B cell (primary cell): ENCODE data around the gene ESR1. TPM values are rescaled to one million over a fixed set of nuclear protein-coding genes. Genes with fewer than 3 reads are reported as not detected.

Experiments used
- ATAC-seq: fragments of 200-7000 bp; cut with Tn5 transposase; one replicate; pipeline ENCODE4 v1.10.0; 2021; ENCODE audit warnings: low read depth, mild to moderate bottlenecking, moderate number of reproducible peaks, moderate library complexity
- CTCF ChIA-PET: fragments of 350-600 bp; sonication (Branson Sonifier 250); formaldehyde crosslinking; loops from one replicate; lab custom pipeline; 2021; ENCODE audit warnings: antibody characterized with exemption, inconsistent platforms; lab: Charles Lee
- POLR2A ChIA-PET: fragments of 350-600 bp; sonication (Branson Sonifier 250); formaldehyde crosslinking; loops from one replicate; lab custom pipeline; 2021; ENCODE audit warnings: antibody characterized with exemption; lab: Charles Lee
- DNase-seq: peaks from one replicate; pipeline ENCODE4 v3.0.0; 2013
- H2AFZ ChIP-seq: 2 replicates; pipeline ENCODE4 v1.6.1; 2012; ENCODE audit warnings: mild to moderate bottlenecking, low read depth, low read length; ENCODE audit not compliant: insufficient read depth, poor library complexity, severe bottlenecking
- H3K27ac ChIP-seq, 2 donors: 1 replicate in 1 of 2; 2 replicates in 1 of 2; pipeline ENCODE4 v1.5.1; 2012 to 2013; ENCODE audit warnings: low read length in 2 of 2, mild to moderate bottlenecking in 2 of 2, moderate library complexity in 1 of 2
- H3K27me3 ChIP-seq, 4 experiments: fragments of 200-600 bp in 1 of 4; sonication (generic) in 1 of 4; replicated peaks in 1 of 4; 1 replicate in 2 of 4; 2 replicates in 2 of 4; pipeline versions ENCODE4 v1.6.1 to v1.7.0; 2013 to 2016; ENCODE audit warnings: low read length in 3 of 4, mild to moderate bottlenecking in 2 of 4, mixed read lengths in 1 of 4, moderate library complexity in 1 of 4; ENCODE audit not compliant: insufficient read depth in 4 of 4, control insufficient read depth in 3 of 4; ENCODE audit errors: control extremely low read depth in 1 of 4
- H3K36me3 ChIP-seq, 2 experiments: replicated peaks in 1 of 2; 1 replicate in 1 of 2; 2 replicates in 1 of 2; pipeline versions ENCODE4 v1.6.1 to v1.7.1; 2013; ENCODE audit warnings: low read length in 1 of 2; ENCODE audit not compliant: insufficient read depth in 2 of 2, control insufficient read depth in 1 of 2; ENCODE audit errors: control extremely low read depth in 1 of 2, extremely low read depth in 1 of 2
- H3K4me1 ChIP-seq, 2 donors: fragments of 200-600 bp in 1 of 2; sonication (generic) in 1 of 2; 1 replicate in 1 of 2; 2 replicates in 1 of 2; pipeline versions ENCODE4 v1.5.1 to v1.6.1; 2013 to 2017; ENCODE audit warnings: low read length in 2 of 2; ENCODE audit not compliant: control insufficient read depth in 2 of 2, insufficient read depth in 2 of 2
- H3K4me2 ChIP-seq: replicated peaks from 2 replicates; pipeline ENCODE3; 2012; ENCODE audit warnings: mild to moderate bottlenecking, low read depth, low read length; ENCODE audit not compliant: poor library complexity, severe bottlenecking
- H3K4me3 ChIP-seq, 5 experiments: fragments of 200-600 bp in 1 of 5; sonication (generic) in 1 of 5; 1 replicate in 3 of 5; 2 replicates in 2 of 5; pipeline versions ENCODE4 v1.5.1 to v1.7.0; 2011 to 2016; ENCODE audit warnings: low read length in 4 of 5, mild to moderate bottlenecking in 4 of 5, low read depth in 2 of 5, control low read depth in 1 of 5, moderate library complexity in 1 of 5; ENCODE audit not compliant: insufficient read depth in 1 of 5; ENCODE audit errors: control extremely low read depth in 1 of 5, extremely low read depth in 1 of 5
- H3K79me2 ChIP-seq: fragments of 200-600 bp; sonication (generic); one replicate; pipeline ENCODE4 v1.6.0; 2016; ENCODE audit warnings: low read length; ENCODE audit not compliant: control insufficient read depth, insufficient read depth
- H3K9ac ChIP-seq: fragments of 200-600 bp; sonication (generic); 2 replicates; pipeline ENCODE4 v1.6.1; 2017; ENCODE audit warnings: mild to moderate bottlenecking, low read length, moderate library complexity
- H3K9me3 ChIP-seq, 3 donors: one replicate each; pipeline versions ENCODE4 v1.6.1 to v1.7.1; 2013; ENCODE audit warnings: low read length in 2 of 3; ENCODE audit not compliant: control insufficient read depth in 2 of 3, insufficient read depth in 1 of 3; ENCODE audit errors: control extremely low read depth in 1 of 3
- H4K20me1 ChIP-seq: 2 replicates; pipeline ENCODE4 v1.6.0; 2012; ENCODE audit warnings: mild to moderate bottlenecking, low read length; ENCODE audit not compliant: insufficient read depth, control insufficient read depth, poor library complexity, severe bottlenecking
- H3K27ac Mint-ChIP-seq: one replicate; pipeline ENCODE4 v1.8.0; 2021; ENCODE audit warnings: mixed read lengths
- H3K27me3 Mint-ChIP-seq: one replicate; pipeline ENCODE4 v1.8.0; 2021; ENCODE audit warnings: mixed read lengths
- H3K4me1 Mint-ChIP-seq: one replicate; pipeline ENCODE4 v1.8.0; 2021; ENCODE audit warnings: mixed read lengths
- H3K4me3 Mint-ChIP-seq: one replicate; pipeline ENCODE4 v1.8.0; 2021; ENCODE audit warnings: mixed read lengths
- H3K9me3 Mint-ChIP-seq: one replicate; pipeline ENCODE4 v1.8.0; 2022; ENCODE audit warnings: mixed read lengths; ENCODE audit not compliant: insufficient read depth
- CTCF ChIP-seq: fragments of 200-600 bp; IDR thresholded peaks from one replicate; pipeline ENCODE4 v1.8.0; 2022; ENCODE audit warnings: antibody characterized with exemption, mild to moderate bottlenecking
- EZH2 ChIP-seq: IDR thresholded peaks from 2 replicates; pipeline ENCODE4 v1.6.1; 2012; ENCODE audit warnings: borderline replicate concordance, low read depth, mild to moderate bottlenecking, moderate library complexity, low read length; ENCODE audit not compliant: insufficient read depth, poor library complexity, severe bottlenecking
- WGBS: methylation state at CpG from one replicate; pipeline ENCODE4 v1.1.5; 2013; ENCODE audit warnings: missing lambda C conversion rate; ENCODE audit not compliant: insufficient coverage; 5-methylcytosine and 5-hydroxymethylcytosine counted together
- intact Hi-C: fragments of 100-400 bp; cut with micrococcal nuclease; formaldehyde crosslinking; loops from one replicate; pipeline ENCODE4 v1.10.0; 2022
- polyA plus RNA-seq: library from polyadenylated mRNA; depleted of rRNA; stranded (reverse); fragments of >200 nt; gene quantifications from 2 replicates; pipeline ENCODE4 v1.2.3, GENCODE V29; 2012
- total RNA-seq, 2 donors: library from RNA; stranded (reverse); fragments of 120-200 nt in 1 of 2; gene quantifications; 1 replicate in 1 of 2; 2 replicates in 1 of 2; pipeline versions ENCODE4 v1.2.3 to v1.2.4, GENCODE V29; 2013 to 2022

The ESR1 gene
- total and polyA plus RNA-seq, 2 donors (not counting 1 experiment from before 2014, with no cell fraction given) = 0.46 to 5.9 TPM

GRCh38 chr6:151763938-151764680 is 43.4 kb upstream of the ESR1 start:
- Histone ChIP-seq H4K20me1 (no peaks in the 10 kb centered on the region), H3K4me3 (no peak overlapping the region), H3K36me3 (no peaks in the 10 kb centered on the region), H2AFZ (peak overlapping the region; percentile 18), H3K4me1 (peaks cover 5 to 12% of the 10 kb centered on the region in 2 donors), H3K9me3 (no peaks in the 10 kb centered on the region), H3K79me2 (no peaks in the 10 kb centered on the region), H3K27me3 (no peaks in the 10 kb centered on the region), H3K27ac (no peak overlapping the region), H3K9ac (no peak overlapping the region), H3K4me2 (peak overlapping the region; percentile 31)
- TF ChIP-seq CTCF (peak; percentile 76), EZH2 (no peak)
- peak; percentile 87 for ATAC-seq
- ChIA-PET POLR2A (no interaction called here), CTCF (interaction anchor here (1.0 to 5.1 kb wide), 15 partner anchors 13 to 575 kb away, joined by 3 to 90 read pairs (median 7); no protein-coding TSS in a partner anchor)
- Mint-ChIP-seq H3K27me3 (no peaks in the 10 kb centered on the region), H3K4me3 (peak overlapping the region; percentile 77), H3K27ac (peak overlapping the region; percentile 12), H3K4me1 (peaks cover 22% of the 10 kb centered on the region), H3K9me3 (no peaks in the 10 kb centered on the region)
- 43% methylated on average over 14 of the region's 20 CpGs for WGBS
- intact Hi-C loops = loop anchor here (1.0 to 10.0 kb wide), 4 partner anchors 45 to 571 kb away; no protein-coding TSS in a partner anchor
- peak; percentile 64 for DNase-seq

GRCh38 chr6:151765444-151765886 is 42.0 kb upstream of the ESR1 start:
- Histone ChIP-seq H3K9me3 (no peaks in the 10 kb centered on the region), H3K4me1 (peaks cover 5 to 12% of the 10 kb centered on the region in 2 donors), H3K4me2 (no peak overlapping the region), H3K4me3 (no peak overlapping the region), H3K27me3 (no peaks in the 10 kb centered on the region), H3K79me2 (no peaks in the 10 kb centered on the region), H3K27ac (no peak overlapping the region), H3K9ac (no peak overlapping the region), H4K20me1 (no peaks in the 10 kb centered on the region), H3K36me3 (no peaks in the 10 kb centered on the region), H2AFZ (no peak overlapping the region)
- ATAC-seq (peak; percentile 61), DNase-seq (peak; percentile 67)
- no peaks in the 10 kb centered on the region for H3K27me3 Mint-ChIP-seq
- no peak overlapping the region for H3K4me3 Mint-ChIP-seq
- no peaks in the 10 kb centered on the region for H3K9me3 Mint-ChIP-seq
- TF ChIP-seq CTCF = peak; percentile 94
- no peak for TF ChIP-seq EZH2
- 0% methylated on average over 1 of the region's 2 CpGs for WGBS
- peaks cover 22% of the 10 kb centered on the region for H3K4me1 Mint-ChIP-seq
- H3K27ac Mint-ChIP-seq = no peak overlapping the region
- CTCF ChIA-PET = interaction anchor here (0.7 to 5.1 kb wide), 30 partner anchors 10 to 591 kb away, joined by 3 to 90 read pairs (median 5); no protein-coding TSS in a partner anchor
- POLR2A ChIA-PET = no interaction called here
- intact Hi-C loops = loop anchor here (1.0 to 10.0 kb wide), 5 partner anchors 43 to 569 kb away; no protein-coding TSS in a partner anchor
